ENCODE measurements around the gene NPY5R. TPM values are rescaled to one million over a fixed set of nuclear protein-coding genes. Genes with fewer than 3 reads are reported as not detected.

Gene NPY5R
- total RNA-seq, 1 experiment from 2014 or later, result 7.1 TPM

- no peak for DNase-seq (ENCODE audit: low spot score)
- no peak overlapping the region for H3K4me3 ChIP-seq (ENCODE audit: low read depth, low read length, poor library complexity, severe bottlenecking)
- H3K27me3 ChIP-seq (replicated peaks; ENCODE audit: insufficient read depth, low read depth, low read length, poor library complexity), result no peaks in the 10 kb centered on the region
- BruUV-seq (replicated peaks), result no TSS peak
- intact Hi-C loops (cut with micrococcal nuclease; ENCODE audit: unreplicated experiment), result no loop called here
- no peak for TF ChIP-seq EZH2 (IDR thresholded peaks at IDR 0.05; ENCODE audit: borderline replicate concordance, low read depth, low read length, poor library complexity, severe bottlenecking)
- no peak for TF ChIP-seq CTCF (conservative IDR thresholded peaks at IDR 0.05; ENCODE audit: low read depth, low read length)
- no peaks in the 10 kb centered on the region for H3K36me3 ChIP-seq (ENCODE audit: insufficient read depth, low read length, poor library complexity, severe bottlenecking)
- peaks cover 8% of the 10 kb centered on the region for H3K4me1 ChIP-seq (ENCODE audit: insufficient read depth, low read length, poor library complexity, severe bottlenecking)
- H3K27ac ChIP-seq (ENCODE audit: low read depth, low read length, poor library complexity, severe bottlenecking), result no peak overlapping the region
- no peaks in the 10 kb centered on the region for H3K9me3 ChIP-seq (ENCODE audit: low read depth, low read length, poor library complexity, severe bottlenecking)
- ChIA-PET POLR2A (ENCODE audit: low non-redundant PET) (no interaction called here), CTCF (no interaction called here)
These were observed 40.6 kb upstream of the NPY5R start for GRCh38 chr4:163303069-163303468.

GRCh38 chr4:163309466-163309865 is 34.2 kb upstream of the NPY5R start:
- ChIA-PET POLR2A (ENCODE audit: low non-redundant PET) (no interaction called here), CTCF (no interaction called here)
- H3K27ac ChIP-seq (ENCODE audit: low read depth, low read length, poor library complexity, severe bottlenecking), result no peak overlapping the region
- H3K27me3 ChIP-seq (replicated peaks; ENCODE audit: insufficient read depth, low read depth, low read length, poor library complexity), result no peaks in the 10 kb centered on the region
- H3K4me1 ChIP-seq (ENCODE audit: insufficient read depth, low read length, poor library complexity, severe bottlenecking), result peaks cover 8% of the 10 kb centered on the region
- DNase-seq (ENCODE audit: low spot score), result no peak
- intact Hi-C loops (cut with micrococcal nuclease; ENCODE audit: unreplicated experiment), result no loop called here
- H3K4me3 ChIP-seq (ENCODE audit: low read depth, low read length, poor library complexity, severe bottlenecking), result no peak overlapping the region
- no TSS peak for BruUV-seq (replicated peaks)
- no peaks in the 10 kb centered on the region for H3K36me3 ChIP-seq (ENCODE audit: insufficient read depth, low read length, poor library complexity, severe bottlenecking)
- H3K9me3 ChIP-seq (ENCODE audit: low read depth, low read length, poor library complexity, severe bottlenecking), result no peaks in the 10 kb centered on the region
- TF ChIP-seq EZH2 (IDR thresholded peaks at IDR 0.05; ENCODE audit: borderline replicate concordance, low read depth, low read length, poor library complexity, severe bottlenecking) (no peak), CTCF (conservative IDR thresholded peaks at IDR 0.05; ENCODE audit: low read depth, low read length) (no peak)

GRCh38 chr4:163317110-163317509 is 26.6 kb upstream of the NPY5R start:
- intact Hi-C loops (cut with micrococcal nuclease; ENCODE audit: unreplicated experiment), result no loop called here
- peaks cover 6% of the 10 kb centered on the region for H3K9me3 ChIP-seq (ENCODE audit: low read depth, low read length, poor library complexity, severe bottlenecking)
- no peaks in the 10 kb centered on the region for H3K36me3 ChIP-seq (ENCODE audit: insufficient read depth, low read length, poor library complexity, severe bottlenecking)
- no peaks in the 10 kb centered on the region for H3K27me3 ChIP-seq (replicated peaks; ENCODE audit: insufficient read depth, low read depth, low read length, poor library complexity)
- no peak overlapping the region for H3K4me3 ChIP-seq (ENCODE audit: low read depth, low read length, poor library complexity, severe bottlenecking)
- TF ChIP-seq CTCF (conservative IDR thresholded peaks at IDR 0.05; ENCODE audit: low read depth, low read length) (no peak), EZH2 (IDR thresholded peaks at IDR 0.05; ENCODE audit: borderline replicate concordance, low read depth, low read length, poor library complexity, severe bottlenecking) (no peak)
- ChIA-PET CTCF (no interaction called here), POLR2A (ENCODE audit: low non-redundant PET) (no interaction called here)
- H3K4me1 ChIP-seq (ENCODE audit: insufficient read depth, low read length, poor library complexity, severe bottlenecking), result no peaks in the 10 kb centered on the region
- BruUV-seq (replicated peaks), result no TSS peak
- no peak overlapping the region for H3K27ac ChIP-seq (ENCODE audit: low read depth, low read length, poor library complexity, severe bottlenecking)
- DNase-seq (ENCODE audit: low spot score), result no peak

Data from A673 (cell line).